Measurements from ENCODE around the gene TTC39C. TPM values are rescaled to one million over a fixed set of nuclear protein-coding genes. Genes with fewer than 3 reads are reported as not detected.

Gene TTC39C
- total and polyA plus RNA-seq, 5 donors from 2014 or later, result 109 to 274 (median 180) TPM

GRCh38 chr18:24083550-24083949, 69.0 kb downstream of the TTC39C start:
- Mint-ChIP-seq H3K36me3 (peaks cover 27% of the 10 kb centered on the region), H3K4me3 (no peak overlapping the region), H3K9me3 (no peaks in the 10 kb centered on the region), H3K4me1 (peaks cover 33 to 53% (median 41%) of the 10 kb centered on the region in 4 donors), H3K27ac (peak overlapping the region; percentile 40 to 84 (median 63)), H3K27me3 (no peaks in the 10 kb centered on the region)
- Histone ChIP-seq H3K4me3 (ENCODE audit: low read depth, low read length) (no peak overlapping the region), H3K27me3 (ENCODE audit: control insufficient read depth, insufficient read depth, low read length) (no peaks in the 10 kb centered on the region), H3K27ac (ENCODE audit: insufficient read depth, low read length, poor library complexity, severe bottlenecking) (no peak overlapping the region), H3K9me3 (ENCODE audit: control insufficient read depth in 2 of 2, low read length in 2 of 2) (no peaks in the 10 kb centered on the region), H3K4me1 (ENCODE audit: control insufficient read depth, insufficient read depth, low read length, poor library complexity, severe bottlenecking) (peaks cover 3% of the 10 kb centered on the region), H3K36me3 (ENCODE audit: control insufficient read depth, insufficient read depth, low read length) (peaks cover 87% of the 10 kb centered on the region)
- ATAC-seq (ENCODE audit: low read depth in 2 of 2), result no peak
- no peak for DNase-seq

- H3K4me1 Mint-ChIP-seq, result peaks cover 31 to 50% (median 34%) of the 10 kb centered on the region in 4 donors
- ATAC-seq (ENCODE audit: low read depth in 2 of 2) (no peak), DNase-seq (no peak)
- H3K36me3 ChIP-seq (ENCODE audit: control insufficient read depth, insufficient read depth, low read length), result peaks cover 87% of the 10 kb centered on the region
- no peaks in the 10 kb centered on the region for H3K27me3 ChIP-seq (ENCODE audit: control insufficient read depth, insufficient read depth, low read length)
- H3K4me3 ChIP-seq (ENCODE audit: low read depth, low read length), result no peak overlapping the region
- peaks cover 34% of the 10 kb centered on the region for H3K36me3 Mint-ChIP-seq
- H3K4me1 ChIP-seq (ENCODE audit: control insufficient read depth, insufficient read depth, low read length, poor library complexity, severe bottlenecking), result no peaks in the 10 kb centered on the region
- no peaks in the 10 kb centered on the region for H3K9me3 Mint-ChIP-seq
- H3K27ac ChIP-seq (ENCODE audit: insufficient read depth, low read length, poor library complexity, severe bottlenecking), result no peak overlapping the region
- H3K27me3 Mint-ChIP-seq, result no peaks in the 10 kb centered on the region
- peak overlapping the region; percentile 27 to 53 (median 39) for H3K27ac Mint-ChIP-seq
- no peak overlapping the region for H3K4me3 Mint-ChIP-seq
- no peaks in the 10 kb centered on the region for H3K9me3 ChIP-seq (ENCODE audit: control insufficient read depth in 2 of 2, low read length in 2 of 2)
Observed at GRCh38 chr18:24086082-24086481, 71.5 kb downstream of the TTC39C start.

GRCh38 chr18:24089076-24089475, 74.5 kb downstream of the TTC39C start:
- peaks cover 42% of the 10 kb centered on the region for H3K36me3 Mint-ChIP-seq
- Histone ChIP-seq H3K4me3 (ENCODE audit: low read depth, low read length) (no peak overlapping the region), H3K27me3 (ENCODE audit: control insufficient read depth, insufficient read depth, low read length) (no peaks in the 10 kb centered on the region), H3K4me1 (ENCODE audit: control insufficient read depth, insufficient read depth, low read length, poor library complexity, severe bottlenecking) (peaks cover 10% of the 10 kb centered on the region), H3K36me3 (ENCODE audit: control insufficient read depth, insufficient read depth, low read length) (peaks cover 84% of the 10 kb centered on the region), H3K27ac (ENCODE audit: insufficient read depth, low read length, poor library complexity, severe bottlenecking) (no peak overlapping the region), H3K9me3 (ENCODE audit: control insufficient read depth in 2 of 2, low read length in 2 of 2) (no peaks in the 10 kb centered on the region)
- peaks cover 31 to 56% (median 38%) of the 10 kb centered on the region in 4 donors for H3K4me1 Mint-ChIP-seq
- peak overlapping the region in 1 of 3 donors; percentile 70 for H3K27ac Mint-ChIP-seq
- no peak overlapping the region for H3K4me3 Mint-ChIP-seq
- DNase-seq (no peak), ATAC-seq (ENCODE audit: low read depth in 2 of 2) (no peak)
- no peaks in the 10 kb centered on the region for H3K9me3 Mint-ChIP-seq
- no peaks in the 10 kb centered on the region for H3K27me3 Mint-ChIP-seq

- H3K4me1 Mint-ChIP-seq, result peaks cover 36 to 62% (median 44%) of the 10 kb centered on the region in 4 donors
- H3K27me3 Mint-ChIP-seq, result no peaks in the 10 kb centered on the region
- no peak for DNase-seq
- H3K36me3 Mint-ChIP-seq, result peaks cover 46% of the 10 kb centered on the region
- peak overlapping the region in 1 of 3 donors; percentile 70 for H3K27ac Mint-ChIP-seq
- Histone ChIP-seq H3K36me3 (ENCODE audit: control insufficient read depth, insufficient read depth, low read length) (peaks cover 80% of the 10 kb centered on the region), H3K4me1 (ENCODE audit: control insufficient read depth, insufficient read depth, low read length, poor library complexity, severe bottlenecking) (peaks cover 16% of the 10 kb centered on the region), H3K9me3 (ENCODE audit: control insufficient read depth in 2 of 2, low read length in 2 of 2) (no peaks in the 10 kb centered on the region), H3K27ac (ENCODE audit: insufficient read depth, low read length, poor library complexity, severe bottlenecking) (no peak overlapping the region), H3K4me3 (ENCODE audit: low read depth, low read length) (no peak overlapping the region), H3K27me3 (ENCODE audit: control insufficient read depth, insufficient read depth, low read length) (no peaks in the 10 kb centered on the region)
- peaks cover 0 to 1% (median 0%) of the 10 kb centered on the region in 7 donors for H3K9me3 Mint-ChIP-seq
- ATAC-seq (ENCODE audit: low read depth in 2 of 2), result no peak
- H3K4me3 Mint-ChIP-seq, result no peak overlapping the region
Observed at GRCh38 chr18:24089515-24090337, 75.2 kb downstream of the TTC39C start.

GRCh38 chr18:24090876-24091275, 76.3 kb downstream of the TTC39C start:
- H3K27ac Mint-ChIP-seq, result no peak overlapping the region
- Histone ChIP-seq H3K36me3 (ENCODE audit: control insufficient read depth, insufficient read depth, low read length) (peaks cover 77% of the 10 kb centered on the region), H3K27me3 (ENCODE audit: control insufficient read depth, insufficient read depth, low read length) (no peaks in the 10 kb centered on the region), H3K9me3 (ENCODE audit: control insufficient read depth in 2 of 2, low read length in 2 of 2) (no peaks in the 10 kb centered on the region), H3K27ac (ENCODE audit: insufficient read depth, low read length, poor library complexity, severe bottlenecking) (no peak overlapping the region), H3K4me1 (ENCODE audit: control insufficient read depth, insufficient read depth, low read length, poor library complexity, severe bottlenecking) (peaks cover 19% of the 10 kb centered on the region), H3K4me3 (ENCODE audit: low read depth, low read length) (no peak overlapping the region)
- ATAC-seq (ENCODE audit: low read depth in 2 of 2), result no peak
- H3K27me3 Mint-ChIP-seq, result no peaks in the 10 kb centered on the region
- no peak overlapping the region for H3K4me3 Mint-ChIP-seq
- no peak for DNase-seq
- H3K4me1 Mint-ChIP-seq, result peaks cover 33 to 67% (median 40%) of the 10 kb centered on the region in 4 donors
- peaks cover 0 to 1% (median 0%) of the 10 kb centered on the region in 7 donors for H3K9me3 Mint-ChIP-seq
- H3K36me3 Mint-ChIP-seq, result peaks cover 51% of the 10 kb centered on the region

- peaks cover 0 to 5% (median 0%) of the 10 kb centered on the region in 7 donors for H3K9me3 Mint-ChIP-seq
- peak overlapping the region in 1 of 4 donors; percentile 12 for H3K4me3 Mint-ChIP-seq
- H3K27ac Mint-ChIP-seq, result peak overlapping the region in 2 of 3 donors; percentile 52 to 86
- H3K36me3 ChIP-seq (ENCODE audit: control insufficient read depth, insufficient read depth, low read length), result peaks cover 70% of the 10 kb centered on the region
- no peak overlapping the region for H3K27ac ChIP-seq (ENCODE audit: insufficient read depth, low read length, poor library complexity, severe bottlenecking)
- no peaks in the 10 kb centered on the region for H3K27me3 Mint-ChIP-seq
- peaks cover 30 to 51% (median 34%) of the 10 kb centered on the region in 4 donors for H3K4me1 Mint-ChIP-seq
- DNase-seq, result no peak
- H3K9me3 ChIP-seq (ENCODE audit: control insufficient read depth in 2 of 2, low read length in 2 of 2), result no peaks in the 10 kb centered on the region
- no peak for ATAC-seq (ENCODE audit: low read depth in 2 of 2)
- H3K4me1 ChIP-seq (ENCODE audit: control insufficient read depth, insufficient read depth, low read length, poor library complexity, severe bottlenecking), result peaks cover 19% of the 10 kb centered on the region
- H3K36me3 Mint-ChIP-seq, result peaks cover 51% of the 10 kb centered on the region
- peak overlapping the region; percentile 14 for H3K4me3 ChIP-seq (ENCODE audit: low read depth, low read length)
- no peaks in the 10 kb centered on the region for H3K27me3 ChIP-seq (ENCODE audit: control insufficient read depth, insufficient read depth, low read length)
Observed at GRCh38 chr18:24094561-24094960, 80.0 kb downstream of the TTC39C start.

GRCh38 chr18:24095976-24096375, 81.4 kb downstream of the TTC39C start:
- peaks cover 55% of the 10 kb centered on the region for H3K36me3 Mint-ChIP-seq

More at GRCh38 chr18:24095976-24096375, 81.4 kb downstream of the TTC39C start:
- ATAC-seq (ENCODE audit: low read depth in 2 of 2), result no peak
- H3K27ac Mint-ChIP-seq, result no peak overlapping the region
- DNase-seq, result no peak
- peaks cover 19% of the 10 kb centered on the region for H3K4me1 ChIP-seq (ENCODE audit: control insufficient read depth, insufficient read depth, low read length, poor library complexity, severe bottlenecking)
- no peak overlapping the region for H3K4me3 ChIP-seq (ENCODE audit: low read depth, low read length)
- no peak overlapping the region for H3K4me3 Mint-ChIP-seq
- no peak overlapping the region for H3K27ac ChIP-seq (ENCODE audit: insufficient read depth, low read length, poor library complexity, severe bottlenecking)
- H3K9me3 ChIP-seq (ENCODE audit: control insufficient read depth in 2 of 2, low read length in 2 of 2), result no peaks in the 10 kb centered on the region
- no peaks in the 10 kb centered on the region for H3K27me3 Mint-ChIP-seq
- H3K9me3 Mint-ChIP-seq, result peaks cover 0 to 5% (median 0%) of the 10 kb centered on the region in 7 donors
- H3K36me3 ChIP-seq (ENCODE audit: control insufficient read depth, insufficient read depth, low read length), result peaks cover 68% of the 10 kb centered on the region
- no peaks in the 10 kb centered on the region for H3K27me3 ChIP-seq (ENCODE audit: control insufficient read depth, insufficient read depth, low read length)
- peaks cover 32 to 56% (median 37%) of the 10 kb centered on the region in 4 donors for H3K4me1 Mint-ChIP-seq
